ENCODE results near the gene KCNIP3.

The KCNIP3 gene

DNA sequence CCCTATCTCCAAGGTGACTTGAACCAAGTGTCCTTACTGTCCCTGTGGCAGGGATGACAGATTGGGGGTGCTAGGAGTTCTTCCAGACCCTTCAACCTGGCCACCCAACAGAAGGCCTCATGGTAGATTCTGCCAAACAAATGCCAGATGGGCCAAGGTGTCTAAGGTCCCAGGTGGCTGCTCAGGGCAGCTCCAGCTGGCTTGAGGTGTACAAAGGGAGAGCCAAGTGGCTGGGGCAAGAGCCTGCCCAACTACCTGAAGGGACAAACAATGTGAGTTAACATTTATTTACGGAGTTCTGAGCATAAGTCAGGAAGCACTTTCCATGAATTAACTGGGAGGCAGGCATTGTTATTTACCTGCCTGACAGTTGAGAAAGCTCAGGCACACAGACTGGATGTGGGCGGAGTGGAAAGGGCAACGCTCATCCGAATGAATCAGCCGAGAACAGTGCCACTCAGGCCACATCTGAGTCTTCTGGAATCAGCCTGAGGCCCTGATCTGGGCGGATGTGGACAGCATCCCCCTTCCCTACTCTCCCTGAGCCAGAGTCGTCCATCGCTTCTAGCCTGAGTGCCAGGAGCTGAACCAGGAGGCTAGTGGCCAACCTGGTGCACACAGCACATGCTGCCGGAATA lies 4.4 kb upstream of the KCNIP3 start:
- H3K4me3 ChIP-seq (replicated peaks in 1 of 2; ENCODE audit: low read depth in 2 of 2, low read length in 2 of 2): no peak overlapping the region
- no peak for DNase-seq (ENCODE audit: low read depth in 2 of 2)
- TF ChIP-seq, protein P1, sequence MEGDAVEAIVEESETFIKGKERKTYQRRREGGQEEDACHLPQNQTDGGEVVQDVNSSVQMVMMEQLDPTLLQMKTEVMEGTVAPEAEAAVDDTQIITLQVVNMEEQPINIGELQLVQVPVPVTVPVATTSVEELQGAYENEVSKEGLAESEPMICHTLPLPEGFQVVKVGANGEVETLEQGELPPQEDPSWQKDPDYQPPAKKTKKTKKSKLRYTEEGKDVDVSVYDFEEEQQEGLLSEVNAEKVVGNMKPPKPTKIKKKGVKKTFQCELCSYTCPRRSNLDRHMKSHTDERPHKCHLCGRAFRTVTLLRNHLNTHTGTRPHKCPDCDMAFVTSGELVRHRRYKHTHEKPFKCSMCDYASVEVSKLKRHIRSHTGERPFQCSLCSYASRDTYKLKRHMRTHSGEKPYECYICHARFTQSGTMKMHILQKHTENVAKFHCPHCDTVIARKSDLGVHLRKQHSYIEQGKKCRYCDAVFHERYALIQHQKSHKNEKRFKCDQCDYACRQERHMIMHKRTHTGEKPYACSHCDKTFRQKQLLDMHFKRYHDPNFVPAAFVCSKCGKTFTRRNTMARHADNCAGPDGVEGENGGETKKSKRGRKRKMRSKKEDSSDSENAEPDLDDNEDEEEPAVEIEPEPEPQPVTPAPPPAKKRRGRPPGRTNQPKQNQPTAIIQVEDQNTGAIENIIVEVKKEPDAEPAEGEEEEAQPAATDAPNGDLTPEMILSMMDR (IDR thresholded peaks at IDR 0.05; ENCODE audit: low read depth, low read length): no peak

GRCh38 chr2:95294579-95295250 lies 2.4 kb upstream of the KCNIP3 start:
- TF ChIP-seq, protein P1 (IDR thresholded peaks at IDR 0.05; ENCODE audit: low read depth, low read length): no peak
- H3K4me3 ChIP-seq (replicated peaks in 1 of 2; ENCODE audit: low read depth in 2 of 2, low read length in 2 of 2): no peak overlapping the region

DNA sequence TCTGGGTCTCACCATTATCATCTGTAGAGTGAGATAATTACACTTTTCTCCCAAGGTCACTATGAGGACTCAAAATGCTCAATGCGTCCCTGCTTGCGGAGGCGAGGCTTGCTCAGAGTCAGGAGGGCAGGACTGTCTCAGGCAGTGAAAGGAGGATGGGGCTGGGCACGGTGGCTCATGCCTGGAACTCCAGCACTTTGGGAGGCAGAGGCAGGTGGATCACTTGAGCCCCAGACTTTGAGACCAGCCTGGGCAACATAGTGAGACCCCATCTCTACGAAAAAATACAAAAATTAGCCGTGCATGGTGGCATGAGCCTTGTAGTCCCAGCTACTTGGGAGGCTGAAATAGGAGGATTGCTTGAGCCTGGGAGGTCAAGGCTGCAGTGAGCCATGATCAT lies 1.8 kb upstream of the KCNIP3 start:
- no peak for DNase-seq (ENCODE audit: low read depth in 2 of 2)
- TF ChIP-seq, protein P1 (IDR thresholded peaks at IDR 0.05; ENCODE audit: low read depth, low read length): no peak
- H3K4me3 ChIP-seq (replicated peaks in 1 of 2; ENCODE audit: low read depth in 2 of 2, low read length in 2 of 2): no peak overlapping the region

More at GRCh38 chr2:95294579-95295250, 2.4 kb upstream of the KCNIP3 start:
- DNase-seq (ENCODE audit: low read depth in 2 of 2): no peak

- DNase-seq (ENCODE audit: low read depth in 2 of 2): no peak
- H3K4me3 ChIP-seq (replicated peaks in 1 of 2; ENCODE audit: low read depth in 2 of 2, low read length in 2 of 2): no peak overlapping the region
- TF ChIP-seq, protein P1 (IDR thresholded peaks at IDR 0.05; ENCODE audit: low read depth, low read length): no peak
Measured at GRCh38 chr2:95296011-95296410, 1.1 kb upstream of the KCNIP3 start.

DNA sequence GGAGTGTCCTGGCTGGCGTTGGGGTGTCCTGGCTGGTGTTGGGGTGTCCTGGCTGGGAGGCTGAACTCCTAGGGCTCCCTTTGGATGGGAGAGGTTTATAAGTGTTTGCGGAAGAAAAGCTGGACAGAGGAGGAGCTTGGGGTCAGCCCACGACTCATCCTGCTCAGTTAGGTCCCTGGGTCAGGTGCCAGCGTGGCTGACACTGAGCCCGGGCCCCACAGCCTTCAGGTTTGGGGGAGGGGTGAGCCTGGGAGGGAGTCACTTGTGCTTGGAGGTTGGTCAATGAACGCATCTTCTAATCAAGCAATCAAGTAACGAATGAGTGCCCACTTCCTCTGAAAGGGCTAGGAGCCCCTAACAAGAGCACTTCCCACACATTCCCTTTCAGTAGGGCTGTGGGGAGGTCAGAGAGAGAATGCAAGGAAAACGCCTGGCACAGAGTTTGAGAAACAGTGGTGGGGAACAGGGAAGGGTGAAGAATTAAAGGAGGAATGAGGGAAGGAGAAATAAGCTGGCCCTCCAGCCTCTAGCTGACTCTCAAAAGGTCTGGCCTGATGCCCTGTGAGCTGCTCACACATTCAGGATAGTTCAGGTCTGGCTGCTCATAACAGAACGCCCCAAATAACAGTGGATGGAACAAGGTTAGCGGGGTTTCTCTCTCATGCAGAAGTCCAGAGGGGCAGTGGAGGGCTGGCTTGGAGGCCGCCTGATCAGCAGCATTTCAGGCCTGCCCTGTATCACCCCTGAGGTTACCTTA lies 670 bp downstream of the KCNIP3 start:
- no peak overlapping the region for H3K4me3 ChIP-seq (replicated peaks in 1 of 2; ENCODE audit: low read depth in 2 of 2, low read length in 2 of 2)
- TF ChIP-seq, protein P1 (IDR thresholded peaks at IDR 0.05; ENCODE audit: low read depth, low read length): no peak
- DNase-seq (ENCODE audit: low read depth in 2 of 2): no peak

DNA sequence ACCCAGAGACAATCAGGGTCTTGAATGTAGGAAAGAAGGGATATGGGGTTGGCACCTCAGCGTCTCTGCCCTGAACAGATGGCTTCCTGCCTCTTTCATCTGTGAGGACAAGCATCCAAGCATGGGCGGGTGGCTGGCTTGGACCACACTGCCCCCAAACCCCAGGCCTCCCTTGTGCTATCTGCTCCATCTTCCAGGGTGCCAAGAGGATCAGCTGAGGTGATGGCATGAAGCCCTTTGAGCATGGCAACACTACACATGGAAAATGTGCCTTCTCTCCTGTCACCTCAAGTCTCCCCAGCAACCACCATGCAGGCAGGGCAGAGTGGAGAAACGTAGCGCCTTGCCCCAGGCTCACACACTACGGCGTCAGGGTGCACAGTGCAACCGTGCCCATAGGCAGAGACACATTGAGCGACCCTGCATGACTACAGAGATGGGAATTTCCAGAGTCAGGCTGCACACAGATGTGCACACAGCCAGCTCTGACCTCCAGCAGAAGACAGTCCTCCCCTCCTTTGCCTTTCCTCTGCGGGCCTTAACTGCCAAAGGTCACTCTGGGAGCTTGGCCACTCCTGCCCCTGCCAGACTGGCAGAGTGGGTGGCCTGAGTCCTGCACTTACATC lies 1.5 kb downstream of the KCNIP3 start:
- DNase-seq (ENCODE audit: low read depth in 2 of 2): no peak
- H3K4me3 ChIP-seq (replicated peaks in 1 of 2; ENCODE audit: low read depth in 2 of 2, low read length in 2 of 2): no peak overlapping the region
- TF ChIP-seq, protein P1 (IDR thresholded peaks at IDR 0.05; ENCODE audit: low read depth, low read length): no peak

All from cardiac fibroblast (primary cell).